Hematopoietic multipotent progenitor cell treated with erythropoietin and hydrocortisone succinate and interleukin-3 and kit ligand, for 6 days (in vitro differentiated cells): Measurements from ENCODE around the gene ARAP3.
A peak's percentile ranks its signal among the peaks of the same experiment; 100 is the strongest.
"Not testable (repeated sequence)": the region's sequence is repeated elsewhere in the genome, so short reads cannot be mapped to it uniquely, and the experiment has no call there.

ENCODE experiments used
- DNase-seq: peaks from one replicate; pipeline ENCODE4 v3.0.0-alpha.2; 2015

The ARAP3 gene

GRCh38 chr5:141681695-141682641 lies at the start of gene ARAP3:
ARAP3 (minus strand) TSS chr5:141682230; CDS start chr5:141680486, 1,744 bp downstream.
- DNase-seq: peak; percentile 89

- no peak for DNase-seq
Observed at GRCh38 chr5:141729387-141730006, 47.5 kb upstream of the ARAP3 start.

GRCh38 chr5:141725891-141726290 lies 43.9 kb upstream of the ARAP3 start:
- DNase-seq: no peak

- not testable (repeated sequence) for DNase-seq
Observed at GRCh38 chr5:141725174-141725573, 43.1 kb upstream of the ARAP3 start.

GRCh38 chr5:141722266-141722665 lies 40.2 kb upstream of the ARAP3 start:
- DNase-seq: no peak

- DNase-seq: no peak
Observed at GRCh38 chr5:141717043-141717442, 35.0 kb upstream of the ARAP3 start.

- DNase-seq: no peak
Observed at GRCh38 chr5:141716468-141716867, 34.4 kb upstream of the ARAP3 start.

GRCh38 chr5:141716009-141716408 lies 34.0 kb upstream of the ARAP3 start:
- no peak for DNase-seq

- no peak for DNase-seq
Observed at GRCh38 chr5:141715346-141715905, 33.4 kb upstream of the ARAP3 start.

GRCh38 chr5:141714542-141715310 lies 32.7 kb upstream of the ARAP3 start:
- no peak for DNase-seq

- DNase-seq: no peak
Observed at GRCh38 chr5:141713616-141714309, 31.7 kb upstream of the ARAP3 start.

- no peak for DNase-seq
Observed at GRCh38 chr5:141711687-141712086, 29.7 kb upstream of the ARAP3 start.

GRCh38 chr5:141709699-141710267 lies 27.8 kb upstream of the ARAP3 start:
- no peak for DNase-seq

GRCh38 chr5:141708016-141708415 lies 26.0 kb upstream of the ARAP3 start:
- no peak for DNase-seq

GRCh38 chr5:141707510-141707909 lies 25.5 kb upstream of the ARAP3 start:
- no peak for DNase-seq

- no peak for DNase-seq
Observed at GRCh38 chr5:141706121-141706520, 24.1 kb upstream of the ARAP3 start.

- DNase-seq: no peak
Observed at GRCh38 chr5:141705469-141705868, 23.4 kb upstream of the ARAP3 start.

- no peak for DNase-seq
Observed at GRCh38 chr5:141704782-141705297, 22.8 kb upstream of the ARAP3 start.

- DNase-seq: no peak
Observed at GRCh38 chr5:141703133-141703561, 21.1 kb upstream of the ARAP3 start.

- no peak for DNase-seq
Observed at GRCh38 chr5:141701360-141702119, 19.5 kb upstream of the ARAP3 start.

GRCh38 chr5:141697586-141697985 lies 15.6 kb upstream of the ARAP3 start:
- DNase-seq: no peak
